GM12872 (cell line): ENCODE results near the gene ZMAT5.

Experiments used
- TF ChIP-seq, protein P1 (sequence below): IDR thresholded peaks from 3 replicates; pipeline ENCODE4 v1.5.1; 2011; ENCODE audit warnings: low read depth, mild to moderate bottlenecking, low read length, moderate library complexity; ENCODE audit not compliant: insufficient read depth

The ZMAT5 gene

DNA sequence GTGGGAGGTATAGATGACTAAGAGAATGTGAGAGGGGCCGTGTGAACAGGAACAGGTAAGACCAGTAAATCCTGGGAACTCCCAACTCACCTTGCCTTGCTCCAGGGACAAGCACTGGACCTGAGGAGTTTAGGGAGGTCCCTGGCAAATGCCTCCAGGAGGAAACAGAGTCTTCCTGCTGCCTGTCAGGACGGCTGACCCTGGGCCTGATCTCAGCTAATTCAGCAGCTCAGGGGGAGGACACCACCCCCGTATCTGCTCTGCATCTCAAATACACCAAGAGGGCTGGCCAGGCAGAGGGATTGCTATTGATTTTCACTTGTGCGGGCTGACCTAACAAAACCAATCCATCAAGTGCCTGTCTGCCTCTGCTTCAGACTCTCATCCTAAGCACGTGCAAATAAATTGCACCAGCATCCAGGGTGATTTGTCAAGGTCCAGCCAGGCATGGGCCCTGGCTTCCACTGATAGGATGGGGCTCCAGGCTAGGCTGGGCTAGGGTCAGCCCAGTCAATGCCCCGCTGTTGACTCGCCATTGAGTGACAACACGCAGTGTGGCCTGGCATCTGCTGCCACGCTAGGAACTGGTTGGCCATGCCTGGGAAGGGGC, 20.7 kb upstream of the ZMAT5 start:
- TF ChIP-seq, protein P1, sequence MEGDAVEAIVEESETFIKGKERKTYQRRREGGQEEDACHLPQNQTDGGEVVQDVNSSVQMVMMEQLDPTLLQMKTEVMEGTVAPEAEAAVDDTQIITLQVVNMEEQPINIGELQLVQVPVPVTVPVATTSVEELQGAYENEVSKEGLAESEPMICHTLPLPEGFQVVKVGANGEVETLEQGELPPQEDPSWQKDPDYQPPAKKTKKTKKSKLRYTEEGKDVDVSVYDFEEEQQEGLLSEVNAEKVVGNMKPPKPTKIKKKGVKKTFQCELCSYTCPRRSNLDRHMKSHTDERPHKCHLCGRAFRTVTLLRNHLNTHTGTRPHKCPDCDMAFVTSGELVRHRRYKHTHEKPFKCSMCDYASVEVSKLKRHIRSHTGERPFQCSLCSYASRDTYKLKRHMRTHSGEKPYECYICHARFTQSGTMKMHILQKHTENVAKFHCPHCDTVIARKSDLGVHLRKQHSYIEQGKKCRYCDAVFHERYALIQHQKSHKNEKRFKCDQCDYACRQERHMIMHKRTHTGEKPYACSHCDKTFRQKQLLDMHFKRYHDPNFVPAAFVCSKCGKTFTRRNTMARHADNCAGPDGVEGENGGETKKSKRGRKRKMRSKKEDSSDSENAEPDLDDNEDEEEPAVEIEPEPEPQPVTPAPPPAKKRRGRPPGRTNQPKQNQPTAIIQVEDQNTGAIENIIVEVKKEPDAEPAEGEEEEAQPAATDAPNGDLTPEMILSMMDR, result no peak

DNA sequence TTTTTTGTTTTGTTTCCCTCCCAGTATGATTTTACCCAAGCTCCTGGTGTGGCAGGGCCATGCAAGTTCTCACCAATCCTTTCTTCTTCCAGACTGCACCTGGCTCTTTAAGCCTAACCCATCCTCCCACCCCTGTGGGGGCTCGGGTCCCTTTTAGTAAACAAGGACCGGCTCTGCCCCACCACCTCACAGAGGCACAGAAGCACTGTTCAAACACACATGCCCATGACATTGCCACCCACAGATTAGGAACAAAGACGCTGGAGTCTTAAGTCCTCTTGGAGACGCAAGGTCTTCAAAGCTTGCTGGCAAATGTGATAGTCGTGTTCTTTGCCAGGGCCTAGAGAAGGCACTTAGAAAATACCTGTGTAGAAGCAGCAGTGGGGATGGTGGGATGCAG, 19.2 kb upstream of the ZMAT5 start:
- TF ChIP-seq, protein P1, result no peak

DNA sequence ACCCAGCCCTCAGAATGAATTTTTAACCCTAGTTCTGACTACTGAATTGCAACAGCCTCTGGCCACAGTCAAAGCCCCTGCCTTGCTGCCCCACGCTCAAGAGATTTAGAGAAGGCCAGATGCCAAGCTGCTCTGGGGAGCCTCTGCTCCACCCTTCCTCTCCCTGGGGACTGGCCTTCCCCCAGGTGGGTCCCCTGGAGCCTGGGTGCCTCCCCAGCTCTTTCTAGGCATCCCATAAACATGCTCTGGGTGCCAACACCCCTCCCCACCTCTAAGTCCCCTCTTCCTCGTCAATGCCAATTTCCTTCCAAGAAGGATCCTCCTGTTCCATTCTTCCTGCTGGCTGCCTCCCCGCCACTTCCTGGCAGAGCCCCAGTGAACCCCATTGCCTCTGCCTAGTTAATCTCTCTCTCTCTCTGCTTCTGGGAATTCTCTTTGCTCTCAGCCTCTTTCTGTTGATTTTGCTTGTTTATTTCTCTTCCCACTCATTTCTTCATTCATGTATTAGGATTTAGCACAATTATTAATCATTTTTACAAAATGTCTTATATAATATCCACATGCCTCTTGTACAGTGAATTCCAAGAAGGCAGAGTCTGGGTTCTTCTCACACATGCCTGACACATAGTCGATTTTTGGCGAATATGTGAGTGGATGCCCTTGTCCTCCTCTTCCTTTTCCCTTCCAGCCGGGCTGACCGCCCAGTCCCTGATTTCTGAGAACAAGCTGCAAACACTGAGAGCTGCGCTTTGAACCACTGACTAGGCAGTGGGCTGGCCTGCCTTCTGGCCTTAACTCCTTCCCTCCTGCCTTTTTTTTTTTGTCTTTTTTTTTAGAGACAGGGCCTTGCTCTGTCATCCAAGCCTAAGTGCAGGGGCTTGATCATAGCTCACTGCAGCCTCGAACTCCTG, 17.9 kb upstream of the ZMAT5 start:
- TF ChIP-seq, protein P1, result no peak

DNA sequence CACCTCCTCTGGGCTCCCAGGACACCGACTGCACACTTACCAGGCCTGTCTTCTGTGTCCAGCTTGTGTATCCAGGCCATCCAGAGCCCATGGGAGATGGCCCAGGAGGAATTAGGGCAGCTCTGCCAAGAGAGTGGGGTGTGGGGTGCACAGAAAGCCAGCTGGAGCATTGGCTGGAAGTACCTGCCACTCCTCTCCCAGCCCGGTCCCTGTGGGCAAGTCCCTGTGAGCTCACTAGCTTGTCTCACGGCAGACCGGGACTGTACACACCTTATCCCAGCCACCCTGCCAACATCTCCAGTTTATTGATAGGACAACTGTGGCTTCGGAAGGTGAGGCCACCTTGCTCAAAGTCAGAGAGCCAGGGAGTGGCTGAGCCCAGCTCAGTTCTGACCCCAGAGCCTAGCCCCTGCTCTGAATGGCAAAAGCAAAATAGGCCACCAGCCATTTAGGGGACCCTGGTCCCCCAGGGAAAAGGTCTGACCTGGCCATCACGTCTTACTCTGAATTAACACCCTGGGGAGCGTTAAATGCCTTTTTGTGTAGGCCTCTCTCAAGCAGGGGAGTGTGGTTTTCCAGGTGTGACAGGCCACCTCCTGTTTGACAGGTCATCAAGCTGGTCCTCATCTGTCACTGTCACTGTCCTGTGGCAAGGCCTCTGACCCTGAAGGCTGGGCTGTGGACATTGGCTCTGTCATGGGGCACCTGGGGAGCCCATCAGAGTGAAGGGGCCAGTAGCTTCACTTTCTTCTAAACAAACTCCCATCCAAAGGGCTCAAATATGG, 15.4 kb upstream of the ZMAT5 start:
- TF ChIP-seq, protein P1, result no peak

DNA sequence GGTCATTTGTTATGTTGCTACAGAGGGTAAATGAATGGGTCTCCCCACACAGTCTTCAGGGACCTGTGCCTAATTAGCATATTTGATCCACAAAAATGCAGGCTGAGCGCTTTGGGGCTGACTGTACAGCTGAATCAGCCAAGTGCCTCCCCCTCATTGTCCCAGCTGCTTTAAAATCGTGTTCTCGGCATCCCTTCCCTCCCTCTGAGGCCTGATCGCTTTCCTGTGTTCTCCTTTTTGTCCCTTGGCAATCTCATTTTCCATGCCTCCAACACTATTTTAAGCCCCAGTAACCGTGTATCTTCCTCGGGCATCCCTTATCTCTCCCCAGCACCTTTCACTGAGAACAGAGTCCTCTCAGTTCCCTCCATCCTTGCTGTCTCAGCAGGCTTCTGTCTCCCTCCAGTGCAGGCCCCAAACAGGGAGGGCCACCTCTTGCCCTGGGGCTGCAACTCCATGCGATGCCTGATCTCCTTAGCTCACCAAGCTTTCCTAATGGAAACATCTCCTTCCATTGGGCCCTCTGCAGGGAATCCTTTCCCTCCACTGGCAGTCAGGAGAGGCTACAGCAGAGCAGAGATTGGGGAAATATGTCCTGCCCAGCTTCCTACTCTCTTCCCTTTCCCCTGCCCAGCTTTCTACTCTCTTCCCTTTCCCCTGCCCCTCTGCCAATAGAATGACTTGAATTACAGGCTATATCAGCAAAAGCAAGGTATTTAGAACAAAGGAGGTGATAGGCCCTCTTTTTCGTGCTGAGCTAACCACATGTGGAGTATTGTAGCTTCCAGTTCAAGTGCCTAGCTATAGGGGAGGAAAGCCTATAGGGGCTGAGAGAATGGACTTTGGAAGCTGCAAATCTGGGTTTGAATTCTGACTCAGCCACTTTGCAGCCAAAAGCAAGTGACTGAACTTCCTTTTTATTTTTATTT, 14.2 kb upstream of the ZMAT5 start:
- TF ChIP-seq, protein P1, result no peak

DNA sequence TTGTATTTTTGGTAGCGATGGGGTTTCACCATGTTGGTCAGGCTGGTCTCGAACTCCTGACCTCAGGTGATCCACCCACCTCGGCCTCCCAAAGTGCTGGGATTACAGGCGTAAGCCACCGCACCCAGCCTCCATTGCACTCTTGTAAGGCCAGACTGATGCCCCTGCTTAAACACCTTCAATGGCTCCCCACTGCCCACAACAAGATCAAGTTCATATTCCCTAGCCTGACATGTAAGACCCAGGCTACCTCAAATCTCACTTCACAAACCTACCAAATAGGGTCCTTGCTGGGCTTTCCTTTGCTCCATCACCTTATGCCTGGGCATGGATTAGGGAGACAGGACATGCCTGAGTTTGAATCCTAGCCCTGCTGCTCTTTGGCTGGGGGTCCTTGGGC, 13.4 kb upstream of the ZMAT5 start:
- TF ChIP-seq, protein P1, result no peak
